GM21737 (cell line): ENCODE data around the gene LSS.

Experiments used
- ATAC-seq: cut with Tn5 transposase; IDR thresholded peaks from one replicate; pipeline ENCODE4 v1.9.1; 2021; ENCODE audit warnings: mild to moderate bottlenecking, moderate library complexity; ENCODE audit not compliant: unreplicated experiment

The LSS gene

GRCh38 chr21:46219591-46220239 lies 8.9 kb downstream of the LSS start:
- ATAC-seq = no peak

- no peak for ATAC-seq
Measured at GRCh38 chr21:46218906-46219590, 9.5 kb downstream of the LSS start.

- ATAC-seq = no peak
Measured at GRCh38 chr21:46217511-46218196, 10.9 kb downstream of the LSS start.

GRCh38 chr21:46216132-46216747 lies 12.3 kb downstream of the LSS start:
- ATAC-seq = no peak

- no peak for ATAC-seq
Measured at GRCh38 chr21:46215436-46216131, 13.0 kb downstream of the LSS start.

- ATAC-seq = no peak
Measured at GRCh38 chr21:46214478-46215340, 13.9 kb downstream of the LSS start.

GRCh38 chr21:46213620-46214286 lies 14.8 kb downstream of the LSS start:
- no peak for ATAC-seq

- ATAC-seq = no peak
Measured at GRCh38 chr21:46212721-46213484, 15.7 kb downstream of the LSS start.

- no peak for ATAC-seq
Measured at GRCh38 chr21:46211786-46212720, 16.5 kb downstream of the LSS start.

GRCh38 chr21:46211376-46211775 lies 17.2 kb downstream of the LSS start:
- ATAC-seq = no peak

- ATAC-seq = no peak
Measured at GRCh38 chr21:46210378-46211136, 18.0 kb downstream of the LSS start.

GRCh38 chr21:46208761-46209721 lies 19.5 kb downstream of the LSS start:
- no peak for ATAC-seq

GRCh38 chr21:46207920-46208591 lies 20.5 kb downstream of the LSS start:
- ATAC-seq = no peak

- ATAC-seq = no peak
Measured at GRCh38 chr21:46207006-46207919, 21.3 kb downstream of the LSS start.
